Suppressor macrophage treated with lipopolysaccharide for 4 hours (primary cell): ENCODE measurements around the gene ELSPBP1.
"Not testable (repeated sequence)": the region's sequence is repeated elsewhere in the genome, so short reads cannot be mapped to it uniquely, and the experiment has no call there.

Experiments
- DNase-seq: peaks from one replicate; pipeline ENCODE4 v3.0.0-alpha.2; 2020

Gene ELSPBP1

GRCh38 chr19:48043675-48044258 lies 49.3 kb downstream of the ELSPBP1 start, which contains the start of gene CABP5:
TSS of gene CABP5 (minus strand) at chr19:48044079. CDS start at chr19:48043922, 157 bp downstream.
- DNase-seq: no peak

DNA sequence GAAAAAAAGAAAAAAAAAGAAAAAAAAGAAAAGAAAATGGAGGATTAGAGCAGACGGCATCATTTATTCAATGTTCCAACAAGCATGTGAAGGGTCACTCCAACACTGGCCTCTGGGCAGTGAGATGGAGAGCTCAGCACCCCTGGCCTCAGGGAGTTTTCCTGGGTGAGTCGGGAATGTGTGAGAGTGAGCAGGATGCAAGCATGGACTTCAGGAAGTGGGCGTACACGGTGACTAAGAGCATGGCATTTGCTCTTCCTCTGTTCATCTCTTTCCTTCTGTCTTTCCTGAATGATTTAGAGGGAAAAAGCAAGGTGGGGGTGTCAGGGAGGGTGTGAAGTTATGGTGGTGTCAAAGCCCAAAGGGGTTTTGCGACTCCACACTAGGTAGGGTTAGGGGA lies 50.1 kb downstream of the ELSPBP1 start:
- DNase-seq: no peak

DNA sequence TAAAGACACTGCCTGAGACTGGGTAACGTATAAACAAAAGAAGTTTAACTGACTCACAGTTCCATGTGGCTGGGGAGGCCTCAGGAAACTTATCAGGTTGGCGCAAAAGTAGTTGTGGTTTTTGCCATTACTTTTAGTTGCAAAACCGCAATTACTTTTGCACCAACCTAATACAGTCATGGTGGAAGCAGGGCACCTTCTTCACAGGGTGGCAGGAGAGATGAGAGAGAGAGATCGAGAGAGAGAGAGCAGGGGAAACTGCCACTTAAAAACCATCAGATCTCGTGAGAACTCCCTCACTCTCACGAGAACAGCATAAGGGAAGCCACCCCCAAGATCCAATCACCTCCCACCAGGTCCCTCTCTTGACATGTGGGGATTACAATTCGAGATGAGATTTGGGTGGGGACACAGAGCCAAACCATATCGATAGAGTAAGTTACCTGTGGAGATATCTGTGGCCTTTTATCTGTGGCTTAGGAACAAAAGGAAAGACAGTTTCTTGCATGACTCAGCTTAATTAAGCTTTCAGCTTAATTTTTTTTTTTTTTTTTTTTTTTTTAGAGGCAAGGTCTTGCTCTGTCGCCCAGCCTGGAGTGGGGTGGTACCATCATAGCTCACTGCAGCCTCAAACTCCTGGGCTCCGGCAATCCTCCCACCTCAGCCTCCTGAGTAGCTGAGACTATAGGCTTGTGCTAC lies 57.1 kb downstream of the ELSPBP1 start:
- no peak for DNase-seq

- no peak for DNase-seq
Measured at GRCh38 chr19:48053076-48053475, 58.6 kb downstream of the ELSPBP1 start.

DNA sequence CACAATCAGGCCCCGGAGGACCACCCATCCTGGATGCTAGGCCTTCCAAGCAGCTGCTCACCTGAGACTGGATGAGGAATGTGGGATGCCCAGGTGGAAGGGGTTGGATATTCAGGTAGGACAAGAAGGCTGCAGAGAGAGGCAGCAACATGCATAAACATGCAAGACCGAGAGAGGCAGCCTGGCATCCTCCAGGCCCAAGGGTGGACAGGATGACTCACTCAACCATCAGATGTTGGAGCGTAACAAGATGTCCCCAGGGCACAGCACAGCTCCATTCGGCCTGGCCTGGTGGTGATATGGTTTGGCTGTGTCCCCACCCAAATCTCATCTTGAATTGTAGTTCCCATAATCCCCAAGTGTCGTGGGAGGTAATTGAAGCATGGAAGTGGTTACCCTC lies 59.4 kb downstream of the ELSPBP1 start:
- DNase-seq: no peak

- DNase-seq: no peak
Measured at GRCh38 chr19:48059331-48059730, 64.9 kb downstream of the ELSPBP1 start.

- no peak for DNase-seq
Measured at GRCh38 chr19:48060381-48060780, 65.9 kb downstream of the ELSPBP1 start.

DNA sequence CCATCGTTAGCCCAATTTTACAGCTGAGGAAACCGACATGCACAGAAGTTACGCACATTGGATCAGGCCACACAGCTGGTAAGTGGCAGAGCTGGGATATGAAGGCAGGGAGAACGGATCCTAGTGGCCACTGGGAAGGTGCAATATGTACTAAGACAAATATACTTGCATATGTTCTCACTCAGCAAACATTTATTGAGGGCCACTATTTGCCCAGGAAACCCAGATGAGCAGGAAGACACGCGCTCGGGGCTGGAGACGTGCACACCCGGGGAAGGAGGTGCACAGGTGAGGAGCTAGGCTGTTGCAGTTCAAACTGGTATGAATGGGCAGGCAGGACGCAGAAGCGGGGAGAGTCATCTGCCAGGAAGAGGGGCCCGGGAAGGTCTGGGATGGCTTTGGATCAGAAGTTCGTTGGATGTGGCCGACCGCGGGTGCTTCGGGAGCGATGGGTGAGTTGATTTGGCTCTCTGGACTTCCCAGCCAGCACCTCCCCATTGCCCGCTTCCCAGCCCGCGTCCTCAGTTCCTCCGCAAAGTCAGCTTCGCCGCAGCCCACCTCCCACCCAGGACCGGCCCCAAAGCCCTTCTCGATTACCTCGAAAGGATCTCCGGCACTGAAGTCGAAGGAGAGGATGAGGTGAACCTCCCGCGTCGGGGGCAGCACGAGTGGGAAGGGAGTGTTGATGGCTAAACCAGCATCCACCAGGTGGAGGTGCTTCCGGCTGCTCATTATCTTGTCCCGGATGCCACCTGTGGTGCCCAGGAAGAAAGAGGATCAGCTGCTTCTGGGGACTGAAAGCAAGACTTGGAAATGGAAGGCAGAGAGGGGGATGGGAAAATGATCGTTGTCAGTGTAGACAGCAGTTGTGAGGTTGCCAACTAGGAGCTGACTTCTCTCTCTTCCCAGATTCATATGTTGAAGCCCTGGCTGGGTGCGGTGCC lies 67.2 kb downstream of the ELSPBP1 start:
- no peak for DNase-seq

DNA sequence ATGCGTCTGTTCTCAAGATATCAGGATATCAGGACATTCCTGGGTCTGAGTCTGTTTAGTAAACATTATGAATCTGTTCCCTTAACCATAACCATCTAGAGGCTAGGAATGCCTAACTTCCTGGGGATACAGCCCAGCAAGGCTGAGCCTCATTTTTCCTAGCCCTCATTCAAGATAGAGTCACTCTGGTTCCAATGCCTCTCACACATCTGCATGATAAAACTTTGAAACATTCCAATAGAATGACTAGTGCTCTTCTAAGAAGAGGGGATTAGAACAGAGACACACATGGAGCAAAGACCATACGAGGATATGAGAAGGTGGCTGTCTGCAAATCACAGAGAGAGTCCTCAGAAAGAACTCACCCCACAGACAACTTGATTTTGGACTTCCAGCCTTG lies 70.1 kb downstream of the ELSPBP1 start:
- no peak for DNase-seq

DNA sequence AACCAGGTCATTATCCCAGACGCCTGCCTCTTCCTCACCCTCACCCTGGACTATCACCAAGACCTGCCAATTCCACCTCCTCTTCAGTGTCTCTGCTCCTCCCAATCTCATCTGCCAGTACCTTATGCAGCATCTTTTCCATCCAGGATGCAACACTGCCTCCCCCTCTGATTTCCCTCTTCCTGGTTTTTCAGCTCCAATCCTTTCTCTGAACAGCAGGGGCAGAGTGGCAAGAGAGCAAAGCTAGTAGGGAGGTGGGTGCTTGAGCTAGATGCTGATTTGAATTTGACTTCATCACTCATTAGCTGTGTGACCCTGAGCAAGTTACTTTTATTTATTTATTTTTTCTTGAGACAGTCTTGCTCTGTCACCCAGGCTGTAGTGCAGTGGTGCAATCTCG lies 75.0 kb downstream of the ELSPBP1 start:
- DNase-seq: no peak

DNA sequence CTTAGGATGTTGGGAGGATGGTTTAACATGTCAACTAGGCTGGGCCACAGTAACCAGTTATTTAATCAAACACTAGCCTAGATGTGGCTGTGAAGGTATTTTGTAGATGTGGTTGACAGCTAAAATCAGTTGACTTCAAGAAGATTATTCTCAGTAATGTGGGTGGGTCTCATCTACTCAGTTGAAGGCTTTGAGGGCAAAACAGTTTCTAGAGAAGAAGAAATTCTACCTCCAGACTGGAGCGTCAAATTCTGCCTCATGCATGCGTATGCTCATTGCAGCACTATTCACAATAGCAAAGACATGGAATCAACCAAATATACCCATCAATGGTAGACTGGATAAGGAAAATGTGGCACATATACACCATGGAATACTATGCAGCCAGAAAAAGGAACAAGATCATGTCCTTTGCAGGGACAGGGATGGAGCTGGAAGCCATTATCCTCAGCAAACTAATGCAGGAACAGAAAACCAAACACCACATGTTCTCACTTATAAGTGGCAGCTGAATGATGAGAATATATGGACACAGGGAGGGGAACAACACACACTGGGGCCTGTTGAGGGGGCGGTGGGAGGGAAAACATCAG lies 75.8 kb downstream of the ELSPBP1 start:
- DNase-seq: not testable (repeated sequence)
